ENCODE data around the gene TIMM44.
"Not testable (repeated sequence)": the region's sequence is repeated elsewhere in the genome, so short reads cannot be mapped to it uniquely, and the experiment has no call there.

TIMM44 gene

DNA sequence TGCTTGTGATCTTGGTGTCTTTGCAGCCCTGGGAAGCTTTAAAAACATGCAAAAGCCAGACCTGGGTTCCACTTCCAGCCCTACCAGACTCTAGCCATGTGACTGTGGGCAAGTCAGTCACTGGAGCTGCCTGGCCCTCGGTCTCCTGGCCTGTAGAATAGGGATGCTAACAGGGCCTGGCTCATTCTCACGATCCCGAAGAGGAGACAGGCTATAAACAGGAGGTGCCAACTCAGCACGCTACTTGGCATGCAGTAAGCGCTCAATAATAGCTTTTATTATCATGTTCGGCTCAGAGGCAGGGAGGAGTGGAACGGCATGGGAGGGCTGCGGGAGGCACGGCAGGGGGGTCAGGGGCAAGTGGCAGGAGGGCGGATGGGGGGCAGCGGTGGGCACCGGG is 19.2 kb downstream of the TIMM44 start:
- no peak for DNase-seq

DNA sequence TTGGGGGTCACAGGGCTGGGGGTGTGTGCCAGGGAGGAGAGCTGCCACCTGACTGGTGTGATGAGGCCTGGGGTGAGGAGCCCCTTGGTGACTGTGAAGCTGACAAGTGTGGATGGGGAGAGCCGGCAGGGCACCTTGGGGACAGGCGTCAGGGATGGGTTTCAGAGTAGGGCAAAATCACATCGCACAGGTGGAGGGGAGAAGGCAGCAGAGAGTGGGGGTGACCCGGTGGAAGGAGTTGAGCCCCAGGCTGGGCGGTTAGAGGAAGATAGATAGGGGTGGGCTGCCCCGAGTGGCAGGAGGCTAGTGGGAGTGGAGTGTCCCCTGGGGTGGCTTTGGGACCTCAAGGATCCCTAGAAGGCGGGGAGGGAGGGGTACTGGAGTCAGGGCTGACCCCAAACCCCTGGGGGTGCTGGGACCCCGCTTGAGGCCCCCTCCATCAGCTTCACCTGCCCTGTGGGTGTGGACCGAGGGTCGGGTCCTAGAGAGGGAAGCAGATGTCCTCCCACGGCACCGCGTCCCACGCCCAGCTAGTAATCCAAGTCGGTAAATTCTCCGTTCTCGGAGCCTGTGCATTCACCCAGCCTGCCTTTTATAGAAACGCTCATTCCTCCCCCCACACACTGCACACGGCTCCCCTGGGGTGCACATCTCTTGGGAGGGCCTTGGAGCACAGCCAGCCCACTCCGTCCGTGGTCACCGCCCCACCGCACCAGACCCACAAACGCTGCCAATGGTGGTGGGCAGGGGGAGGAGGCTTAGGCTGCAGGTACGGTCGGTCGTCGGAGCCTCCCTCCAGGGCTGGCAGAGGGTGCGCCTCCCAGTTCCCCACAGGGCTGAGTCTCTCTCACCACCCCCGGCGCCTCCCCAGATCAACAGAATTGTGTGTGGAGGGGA is 19.9 kb downstream of the TIMM44 start:
- no peak for DNase-seq

DNA sequence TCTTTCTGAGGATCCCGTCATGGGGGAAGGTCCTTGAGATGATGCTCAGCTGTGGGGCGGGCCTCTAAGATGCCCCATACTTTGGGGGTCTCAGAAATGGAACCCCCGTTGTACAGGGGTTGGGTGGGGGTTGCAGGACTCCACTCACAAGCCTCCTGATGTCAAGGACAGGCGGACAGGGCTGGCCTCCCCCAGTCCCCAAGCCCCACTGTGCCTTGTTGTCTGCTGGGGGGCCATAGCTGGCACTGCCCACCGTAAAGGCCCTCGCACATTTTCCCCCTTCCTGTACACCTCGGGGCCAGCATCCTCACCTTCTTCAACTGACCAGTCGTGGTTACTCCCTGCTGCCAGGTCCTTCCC is 20.6 kb downstream of the TIMM44 start:
- no peak for DNase-seq

DNA sequence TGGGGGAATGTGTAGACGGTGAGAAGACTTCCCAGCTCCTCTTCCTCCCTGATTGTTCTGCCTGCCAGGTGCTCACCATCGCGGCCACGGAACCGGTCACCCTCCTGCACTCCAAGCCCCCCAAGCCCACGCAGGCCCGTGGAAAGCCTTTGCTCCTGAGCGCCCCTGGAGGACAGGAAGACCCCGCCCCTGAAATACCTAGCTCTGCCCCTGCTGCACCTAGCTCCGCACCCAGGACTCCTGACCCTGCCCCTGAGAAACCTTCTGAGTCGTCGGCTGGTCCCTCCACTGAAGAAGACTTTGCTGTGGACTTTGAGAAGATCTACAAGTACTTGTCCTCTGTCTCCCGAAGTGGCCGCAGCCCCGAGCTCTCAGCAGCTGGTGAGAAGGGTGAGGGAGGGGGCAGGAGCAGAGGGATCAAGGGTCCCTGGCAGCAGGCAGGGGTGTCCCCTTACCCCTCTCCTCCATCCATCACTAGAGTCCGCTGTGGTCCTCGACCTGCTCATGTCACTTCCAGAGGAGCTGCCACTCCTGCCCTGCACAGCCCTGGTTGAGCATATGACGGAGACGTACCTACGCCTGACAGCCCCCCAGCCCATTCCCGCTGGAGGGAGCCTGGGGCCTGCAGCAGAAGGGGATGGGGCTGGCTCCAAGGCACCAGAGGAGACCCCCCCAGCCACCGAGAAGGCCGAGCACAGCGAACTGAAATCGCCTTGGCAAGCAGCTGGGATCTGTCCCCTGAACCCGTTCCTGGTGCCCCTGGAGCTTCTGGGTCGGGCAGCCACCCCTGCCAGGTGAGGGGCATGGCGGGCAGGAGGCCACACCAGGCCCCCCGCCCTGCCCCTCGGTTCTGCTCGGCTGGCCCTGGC is 21.3 kb downstream of the TIMM44 start:
- no peak for DNase-seq

DNA sequence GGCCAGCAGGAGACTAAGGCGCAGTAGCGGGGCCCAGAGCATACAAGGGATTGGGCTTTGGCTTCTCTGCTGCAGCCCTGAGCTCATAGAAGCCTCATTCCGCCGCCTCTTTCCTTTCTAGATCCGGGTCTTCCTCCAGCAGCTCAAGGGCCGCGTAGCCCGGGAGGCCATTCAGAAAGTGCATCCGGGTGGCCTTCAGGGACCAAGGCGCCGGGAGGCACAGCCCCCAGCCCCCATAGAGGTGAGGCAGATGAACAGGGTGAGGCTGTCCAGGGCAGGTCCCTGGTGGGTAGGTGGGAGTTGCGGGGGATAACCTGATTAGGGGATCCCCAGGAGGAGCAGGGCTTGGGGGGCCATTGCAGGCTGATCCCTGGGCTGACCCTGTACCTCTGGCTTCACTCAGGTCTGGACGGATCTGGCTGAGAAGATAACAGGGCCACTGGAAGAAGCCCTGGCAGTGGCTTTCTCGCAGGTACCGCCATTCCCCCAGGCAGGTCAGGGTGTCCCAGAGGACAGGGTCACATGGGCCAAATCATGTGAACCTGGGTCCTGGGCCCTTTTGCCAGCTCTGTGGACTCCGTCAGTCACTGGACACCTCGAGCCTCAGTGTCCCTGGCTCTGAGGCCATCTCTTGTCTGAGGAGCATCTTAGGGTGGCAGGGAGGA is 22.0 kb downstream of the TIMM44 start:
- no peak for DNase-seq

DNA sequence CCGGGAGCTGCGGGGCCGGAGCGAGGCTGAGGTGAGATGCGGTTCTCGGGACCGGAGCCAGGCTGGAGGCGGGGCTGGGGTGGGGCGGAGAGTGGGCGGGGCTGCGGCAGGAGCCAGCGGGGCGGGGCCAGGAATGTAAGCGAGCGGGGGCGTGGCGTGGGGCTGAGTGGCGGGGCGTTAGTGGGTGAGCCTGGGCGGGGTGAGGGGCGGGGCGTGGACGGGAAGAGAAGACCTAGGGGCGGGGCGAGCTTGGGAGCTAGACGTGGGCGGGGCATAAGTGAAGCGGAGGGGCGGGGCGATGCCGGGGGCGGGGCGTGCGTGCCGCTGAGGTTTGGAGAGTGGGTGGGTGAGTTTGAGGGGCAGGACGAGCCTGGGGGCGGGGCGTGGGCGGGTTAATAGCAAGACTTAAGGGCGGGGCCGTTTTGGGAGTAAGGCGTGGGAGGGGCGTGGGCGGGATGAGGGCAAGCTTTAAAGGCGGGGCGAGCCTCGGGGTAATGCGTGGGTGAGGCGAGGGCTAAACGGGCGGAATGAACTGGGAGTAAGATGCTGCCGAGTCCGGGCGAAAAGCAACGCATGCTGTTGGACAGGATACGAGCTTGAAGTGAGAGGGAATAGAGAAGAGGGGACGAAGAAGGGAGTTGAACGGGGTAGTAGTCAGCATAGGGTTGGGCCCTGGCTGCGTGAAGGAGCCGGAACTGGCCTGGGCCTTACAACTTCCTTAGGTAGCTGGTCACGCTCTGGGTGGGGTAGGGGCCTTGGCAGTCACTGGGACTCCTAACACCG is 22.8 kb downstream of the TIMM44 start:
- DNase-seq = peak; percentile 57

DNA sequence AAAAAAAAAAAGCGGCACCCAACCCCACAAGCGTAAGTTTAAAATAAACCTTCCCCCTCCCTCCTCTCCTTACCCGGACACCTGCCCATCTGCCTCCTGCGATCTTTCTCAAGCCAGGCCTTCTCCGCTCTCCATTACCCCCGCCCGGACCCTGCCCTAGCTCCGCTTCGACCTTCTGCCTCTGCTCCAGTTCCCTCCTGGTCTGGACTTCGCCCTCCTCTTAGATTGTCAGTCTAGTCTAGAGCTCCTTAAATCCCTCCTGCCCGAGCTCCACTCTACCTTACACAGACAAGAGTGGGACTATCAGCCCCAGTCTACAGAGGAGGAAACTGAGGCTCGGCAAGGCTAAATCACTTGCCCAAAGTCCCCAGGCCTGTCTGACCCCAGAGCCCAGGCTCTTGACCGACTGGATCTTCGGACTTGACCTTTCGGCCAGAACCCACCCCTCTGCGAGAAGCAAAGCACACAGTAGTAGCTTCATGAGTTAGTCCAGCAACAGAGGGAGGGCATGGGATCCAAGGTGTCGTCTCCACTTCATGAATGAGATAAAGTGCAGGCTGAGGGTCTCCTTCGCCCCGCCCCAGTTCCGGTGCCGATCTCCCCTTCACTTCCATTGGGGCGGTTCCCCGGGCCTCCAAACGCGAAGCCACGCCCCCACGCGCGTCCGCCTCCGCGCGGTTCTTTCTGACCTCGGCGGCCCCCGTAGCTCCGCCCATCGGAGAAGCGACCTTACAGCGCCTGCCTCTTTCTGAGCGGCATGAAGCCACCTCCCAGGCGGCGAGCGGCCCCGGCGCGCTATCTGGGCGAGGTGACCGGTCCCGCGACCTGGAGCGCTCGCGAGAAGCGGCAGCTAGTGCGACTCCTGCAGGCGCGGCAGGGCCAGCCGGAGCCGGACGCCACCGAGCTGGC is 23.6 kb downstream of the TIMM44 start, which contains the start of gene SNAPC2:
Gene SNAPC2, plus strand, starts transcription at position 729 of the 909 bp plus-strand sequence. Its CDS starts 29 bp downstream, at position 758.
- DNase-seq = peak; percentile 71

DNA sequence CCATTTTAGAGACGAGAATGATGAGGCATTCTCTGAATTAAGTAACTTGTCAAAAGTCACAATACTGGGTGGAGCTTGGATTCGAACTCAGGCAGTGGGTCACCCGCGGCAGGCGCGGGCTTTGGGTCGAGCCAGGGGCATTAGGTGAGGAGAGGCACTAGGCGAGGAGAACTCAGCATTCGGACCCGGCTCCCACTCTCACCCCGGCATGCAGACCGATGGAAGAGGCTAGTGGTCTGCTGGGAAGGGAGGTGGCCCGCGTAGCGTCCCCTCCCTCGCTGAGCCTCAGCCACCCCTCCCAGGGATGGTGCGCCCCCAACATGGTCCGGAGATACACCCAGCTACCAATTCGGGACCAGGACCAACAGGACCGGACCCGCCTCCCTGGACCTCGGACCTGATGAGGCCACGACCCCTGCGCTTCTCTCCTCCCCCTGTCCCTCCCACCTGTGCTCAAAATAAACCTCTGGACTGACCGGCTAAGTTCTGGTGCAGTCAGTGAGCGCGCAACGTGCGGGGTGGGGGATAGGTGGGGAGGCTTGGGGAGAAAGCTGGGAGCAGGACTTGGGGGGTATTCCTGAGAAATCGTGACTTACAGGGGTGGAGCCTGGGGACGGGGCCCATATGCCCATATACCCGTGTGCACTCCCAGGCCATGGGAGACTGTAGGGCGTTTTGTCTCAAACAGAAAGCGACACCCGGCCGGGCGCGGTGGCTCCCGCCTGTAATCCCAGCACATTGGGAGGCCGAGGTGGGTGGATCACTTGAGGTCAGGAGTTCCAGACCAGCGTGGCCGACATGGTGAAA is 24.6 kb downstream of the TIMM44 start:
- DNase-seq = no peak

DNA sequence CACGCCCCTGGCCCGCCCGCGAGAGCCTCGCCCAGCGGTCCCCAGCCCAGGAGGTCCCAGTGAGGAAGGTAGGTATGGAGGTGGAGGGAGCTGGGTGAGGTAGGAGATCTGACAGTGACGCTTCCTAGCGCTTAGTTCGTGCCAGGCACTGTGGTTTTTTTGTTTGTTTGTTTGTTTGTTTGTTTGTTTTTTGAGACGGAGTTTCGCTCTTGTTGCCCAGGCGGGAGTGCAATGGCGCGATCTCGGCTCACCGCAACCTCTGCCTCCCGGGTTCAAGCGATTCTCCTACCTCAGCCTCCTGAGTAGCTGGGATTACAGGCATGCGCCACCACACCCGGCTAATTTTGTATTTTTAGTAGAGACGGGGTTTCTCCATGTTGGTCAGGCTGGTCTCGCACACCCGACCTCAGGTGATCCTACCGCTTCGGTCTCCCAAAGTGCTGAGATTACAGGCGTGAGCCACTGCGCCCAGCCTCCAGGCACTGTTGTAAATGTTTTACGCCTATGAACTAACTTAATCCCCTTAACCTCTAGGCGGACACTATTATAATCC is 25.3 kb downstream of the TIMM44 start:
- not testable (repeated sequence) for DNase-seq

DNA sequence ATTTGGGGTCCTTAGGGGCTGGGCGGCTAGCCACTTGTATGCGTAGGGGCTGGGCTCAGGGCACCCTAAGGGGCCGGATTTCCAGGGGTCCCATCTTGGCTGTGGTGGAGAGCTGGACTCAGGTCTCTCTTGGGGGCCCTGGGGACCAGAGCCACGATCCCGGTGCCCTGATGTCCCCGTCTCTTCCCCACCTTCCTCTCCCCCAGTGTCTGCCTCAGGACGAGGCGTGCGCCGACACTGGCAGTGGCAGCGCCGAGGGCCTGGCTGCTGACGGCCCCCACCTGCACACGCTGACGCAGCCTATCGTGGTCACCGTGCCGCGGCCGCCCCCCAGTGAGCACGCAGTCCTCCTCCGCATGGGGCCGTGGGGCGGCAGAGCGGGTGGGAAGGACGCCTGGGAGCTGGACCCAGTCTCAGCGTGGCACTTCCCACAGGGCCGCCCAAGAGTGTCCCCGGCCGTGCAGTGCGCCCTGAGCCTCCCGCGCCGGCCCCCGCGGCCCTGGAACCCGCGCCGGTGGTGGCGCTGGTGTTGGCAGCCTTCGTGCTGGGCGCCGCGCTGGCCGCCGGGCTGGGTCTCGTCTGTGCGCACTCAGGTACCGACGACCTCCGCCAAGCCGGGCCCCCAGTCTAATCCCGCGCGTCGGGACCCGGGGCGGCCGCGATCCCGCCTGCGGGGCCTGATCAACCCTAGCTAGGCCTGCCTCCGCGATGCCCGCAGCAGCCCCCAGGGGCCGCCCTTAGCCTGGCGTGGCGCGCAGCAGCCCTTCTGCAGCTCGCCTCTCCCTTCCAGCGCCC is 26.0 kb downstream of the TIMM44 start:
- no peak for DNase-seq

DNA sequence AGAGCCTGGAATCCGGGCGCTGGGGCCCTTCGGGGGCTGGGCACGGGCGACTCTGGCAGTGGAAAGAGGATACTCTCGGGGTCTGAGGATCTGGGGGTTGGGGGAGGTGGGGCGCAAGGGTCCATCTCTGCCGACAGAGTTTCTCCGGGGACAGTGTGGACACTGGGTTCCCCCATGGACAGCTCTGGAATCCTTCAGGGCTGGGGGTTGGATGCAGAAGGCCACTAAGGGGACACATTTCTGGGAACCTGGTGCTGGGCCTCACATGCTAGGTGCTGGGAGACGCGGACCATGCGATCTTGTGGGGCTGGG is 26.6 kb downstream of the TIMM44 start:
- no peak for DNase-seq

DNA sequence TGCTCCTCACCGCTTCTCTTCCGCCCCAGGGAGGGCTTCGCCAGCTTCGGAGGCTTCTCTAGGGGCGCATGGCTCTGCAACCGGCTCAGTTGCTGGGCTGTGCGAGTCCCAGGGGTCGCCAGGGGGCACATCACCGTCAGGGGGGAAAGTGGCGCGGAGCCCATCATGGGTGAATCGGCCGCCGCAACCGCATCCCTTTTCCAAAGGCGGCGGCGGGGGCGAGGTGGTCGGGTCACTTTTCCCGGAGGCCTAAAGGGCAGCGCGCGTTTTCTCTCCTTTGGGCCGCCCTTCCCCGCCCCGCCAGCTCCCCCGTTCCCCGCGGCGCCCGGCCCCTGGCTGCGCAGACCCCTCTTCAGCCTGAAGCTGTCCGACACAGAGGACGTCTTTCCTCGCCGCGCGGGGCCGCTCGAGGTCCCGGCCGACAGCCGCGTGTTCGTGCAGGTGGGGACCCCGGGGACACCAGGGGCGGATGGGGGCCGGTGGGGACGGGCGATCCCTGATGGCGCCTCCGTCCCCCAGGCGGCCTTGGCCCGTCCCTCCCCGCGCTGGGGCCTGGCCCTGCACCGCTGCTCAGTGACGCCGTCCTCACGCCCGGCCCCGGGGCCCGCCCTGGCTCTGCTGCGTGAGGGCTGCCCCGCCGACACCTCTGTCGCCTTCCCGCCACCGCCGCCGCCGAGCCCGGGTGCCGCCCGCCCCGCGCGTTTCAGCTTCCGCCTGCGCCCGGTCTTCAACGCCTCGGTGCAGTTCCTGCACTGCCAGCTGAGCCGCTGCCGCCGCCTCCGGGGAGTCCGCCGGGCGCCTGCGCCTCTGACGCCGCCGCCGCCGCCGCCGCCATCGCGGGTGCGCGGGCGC is 27.1 kb downstream of the TIMM44 start:
- no peak for DNase-seq

DNA sequence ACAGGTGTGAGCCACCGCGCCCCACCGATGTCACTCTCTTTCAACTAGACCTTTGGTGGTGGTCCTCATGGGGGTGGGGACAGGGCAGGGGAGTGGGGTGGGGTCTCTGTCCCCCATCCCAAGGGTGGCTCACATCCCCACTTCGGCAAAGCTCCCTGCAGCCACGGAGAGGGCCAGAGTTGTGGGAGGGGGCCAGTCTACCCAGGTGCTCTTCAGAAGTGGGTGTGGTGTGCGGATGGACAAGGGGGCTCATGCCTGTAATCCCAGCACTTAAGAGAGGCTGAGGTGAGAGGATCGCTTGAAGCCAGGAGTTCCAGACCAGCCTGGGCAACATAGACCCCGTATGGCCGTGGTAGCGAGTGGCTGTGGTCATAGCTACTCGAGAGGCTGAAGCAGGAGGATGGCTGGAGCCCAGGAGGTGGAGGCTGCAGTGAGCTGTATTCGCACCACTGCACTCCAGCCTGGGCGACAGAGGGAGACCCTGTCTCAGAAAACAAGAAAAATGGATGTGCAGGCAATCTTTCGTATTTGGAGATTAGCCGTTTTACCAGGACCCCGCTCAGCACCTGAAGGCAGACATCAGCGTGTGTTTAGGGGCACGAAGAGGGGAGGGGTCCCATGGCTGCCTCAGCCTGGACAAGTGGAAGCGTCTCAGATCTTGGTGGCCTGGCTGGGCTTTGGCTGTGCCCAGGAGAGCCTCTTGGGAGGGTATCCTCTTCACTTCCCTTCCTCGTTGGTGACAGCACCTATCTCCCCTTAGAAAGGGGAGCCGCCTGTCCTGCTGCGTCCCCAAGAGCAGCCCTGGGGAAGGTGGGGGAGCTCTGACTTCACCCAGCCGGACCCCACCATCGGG is 28.0 kb downstream of the TIMM44 start:
- DNase-seq = no peak

DNA sequence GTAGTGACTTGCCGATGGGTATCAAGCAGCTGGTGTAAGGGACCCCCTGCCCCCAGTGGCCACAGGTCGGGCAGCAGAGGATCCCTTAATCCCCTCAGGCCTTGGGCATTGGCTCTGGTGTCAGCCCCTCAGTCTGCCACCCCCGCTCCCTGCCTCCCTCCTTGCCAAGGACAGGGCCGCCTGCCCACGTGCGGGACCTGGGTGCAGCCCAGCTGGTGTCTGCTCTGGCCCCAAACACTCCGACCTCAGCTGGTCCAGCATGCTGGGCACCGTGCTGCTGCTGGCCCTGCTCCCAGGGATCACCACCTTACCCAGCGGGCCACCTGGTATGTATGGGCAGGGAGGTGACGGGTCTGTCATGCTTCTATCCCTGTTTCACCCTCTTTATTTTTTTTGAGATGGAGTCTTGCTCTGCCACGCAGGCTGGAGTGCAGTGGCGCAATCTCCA is 28.8 kb downstream of the TIMM44 start, which contains the start of gene TGFBR3L:
Gene TGFBR3L, plus strand, starts transcription at position 233 of the 448 bp plus-strand sequence.
- DNase-seq = no peak

DNA sequence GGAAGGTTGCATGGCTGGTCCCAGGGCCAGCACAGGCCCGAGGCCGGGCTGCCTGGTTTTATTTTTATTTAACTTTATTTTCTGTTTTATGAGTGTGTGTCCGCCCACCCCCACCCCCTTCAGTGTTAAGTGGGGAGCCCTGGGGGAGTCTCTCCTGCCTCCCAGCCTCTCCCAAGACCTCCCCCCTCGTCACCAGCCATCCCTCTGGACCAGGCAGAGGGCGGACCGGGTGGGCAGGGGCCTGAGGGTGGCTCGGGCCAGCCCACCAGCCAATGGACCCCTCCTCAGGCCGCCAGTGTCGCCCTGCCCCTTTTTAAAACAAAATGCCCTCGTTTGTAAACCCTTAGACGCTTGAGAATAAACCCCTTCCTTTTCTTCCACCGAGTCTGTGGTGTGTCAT is 29.4 kb downstream of the TIMM44 start:
- no peak for DNase-seq

DNA sequence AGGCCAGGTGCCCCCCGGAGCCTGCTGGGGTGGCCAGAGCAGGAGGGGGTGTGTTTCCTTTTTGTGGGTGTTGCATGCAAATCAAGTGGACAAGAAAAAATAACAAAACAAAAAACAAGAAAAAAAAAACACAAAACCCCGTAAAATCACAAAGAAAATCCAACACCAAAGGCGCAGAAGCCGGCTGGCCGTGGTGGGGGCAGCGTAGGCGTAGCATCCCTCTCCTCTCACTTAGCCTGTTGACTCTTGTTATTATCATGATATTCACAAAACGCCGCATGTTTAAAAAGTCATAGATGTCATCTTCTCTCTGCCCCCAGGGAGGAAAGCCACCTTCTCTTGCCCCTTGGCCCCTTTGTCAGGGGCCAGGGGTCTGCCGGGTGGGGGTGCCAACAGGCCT is 29.8 kb downstream of the TIMM44 start:
- no peak for DNase-seq
